ENCODE measurements around the gene FMNL2. TPM values are rescaled to one million over a fixed set of nuclear protein-coding genes. Genes with fewer than 3 reads are reported as not detected.

The FMNL2 gene
- total and polyA plus RNA-seq, 2 of the 4 experiments (the other 2 are of a cell fraction) = 10.9 to 11.4 TPM

GRCh38 chr2:152433791-152434190, 98.8 kb downstream of the FMNL2 start:
- H3K4me3 ChIP-seq (ENCODE audit: insufficient read depth, low read depth, low read length) = no peak overlapping the region
- H3K9me3 ChIP-seq (ENCODE audit: control insufficient read depth, insufficient read depth, low read length) = no peaks in the 10 kb centered on the region
- no peak overlapping the region for H3K4ac ChIP-seq (ENCODE audit: low read depth, low read length)
- H3K27me3 ChIP-seq (ENCODE audit: control insufficient read depth, insufficient read depth, low read length) = no peaks in the 10 kb centered on the region
- H2AFZ ChIP-seq (replicated peaks; ENCODE audit: low read length, poor library complexity) = no peak overlapping the region
- H3K36me3 ChIP-seq (ENCODE audit: control insufficient read depth, insufficient read depth, low read length) = no peaks in the 10 kb centered on the region
- TF ChIP-seq RCOR1 (IDR thresholded peaks at IDR 0.05; ENCODE audit: insufficient replicate concordance, low read length) (no peak), SMC3 (IDR thresholded peaks at IDR 0.05; ENCODE audit: low read depth, low read length) (no peak), RAD21 (IDR thresholded peaks at IDR 0.05; ENCODE audit: low read length) (no peak), MAFK (IDR thresholded peaks at IDR 0.05; ENCODE audit: low read depth, low read length) (no peak), MAZ (IDR thresholded peaks at IDR 0.05; ENCODE audit: borderline replicate concordance, low read depth, low read length) (no peak), FOS (IDR thresholded peaks at IDR 0.05; ENCODE audit: low read depth, low read length) (no peak), CEBPB (IDR thresholded peaks at IDR 0.05; ENCODE audit: low read depth, low read length) (no peak), NFE2L2 (IDR thresholded peaks at IDR 0.05; ENCODE audit: low read depth, low read length) (no peak), POLR2A (IDR thresholded peaks at IDR 0.05; ENCODE audit: low read depth, low read length) (no peak)
- TF ChIP-seq, protein P1, sequence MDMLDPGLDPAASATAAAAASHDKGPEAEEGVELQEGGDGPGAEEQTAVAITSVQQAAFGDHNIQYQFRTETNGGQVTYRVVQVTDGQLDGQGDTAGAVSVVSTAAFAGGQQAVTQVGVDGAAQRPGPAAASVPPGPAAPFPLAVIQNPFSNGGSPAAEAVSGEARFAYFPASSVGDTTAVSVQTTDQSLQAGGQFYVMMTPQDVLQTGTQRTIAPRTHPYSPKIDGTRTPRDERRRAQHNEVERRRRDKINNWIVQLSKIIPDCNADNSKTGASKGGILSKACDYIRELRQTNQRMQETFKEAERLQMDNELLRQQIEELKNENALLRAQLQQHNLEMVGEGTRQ (IDR thresholded peaks at IDR 0.05; ENCODE audit: low read depth, low read length) = no peak
- TF ChIP-seq, protein P2, sequence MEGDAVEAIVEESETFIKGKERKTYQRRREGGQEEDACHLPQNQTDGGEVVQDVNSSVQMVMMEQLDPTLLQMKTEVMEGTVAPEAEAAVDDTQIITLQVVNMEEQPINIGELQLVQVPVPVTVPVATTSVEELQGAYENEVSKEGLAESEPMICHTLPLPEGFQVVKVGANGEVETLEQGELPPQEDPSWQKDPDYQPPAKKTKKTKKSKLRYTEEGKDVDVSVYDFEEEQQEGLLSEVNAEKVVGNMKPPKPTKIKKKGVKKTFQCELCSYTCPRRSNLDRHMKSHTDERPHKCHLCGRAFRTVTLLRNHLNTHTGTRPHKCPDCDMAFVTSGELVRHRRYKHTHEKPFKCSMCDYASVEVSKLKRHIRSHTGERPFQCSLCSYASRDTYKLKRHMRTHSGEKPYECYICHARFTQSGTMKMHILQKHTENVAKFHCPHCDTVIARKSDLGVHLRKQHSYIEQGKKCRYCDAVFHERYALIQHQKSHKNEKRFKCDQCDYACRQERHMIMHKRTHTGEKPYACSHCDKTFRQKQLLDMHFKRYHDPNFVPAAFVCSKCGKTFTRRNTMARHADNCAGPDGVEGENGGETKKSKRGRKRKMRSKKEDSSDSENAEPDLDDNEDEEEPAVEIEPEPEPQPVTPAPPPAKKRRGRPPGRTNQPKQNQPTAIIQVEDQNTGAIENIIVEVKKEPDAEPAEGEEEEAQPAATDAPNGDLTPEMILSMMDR (conservative IDR thresholded peaks at IDR 0.05; ENCODE audit: low read depth, low read length) = no peak
- H4K8ac ChIP-seq (ENCODE audit: low read depth in 2 of 2, low read length in 2 of 2) = no peak overlapping the region
- no peak overlapping the region for H3K18ac ChIP-seq (ENCODE audit: low read depth, low read length)
- no peak overlapping the region for H4K91ac ChIP-seq (ENCODE audit: insufficient read depth, low read depth, low read length)
- ChIA-PET POLR2A (ENCODE audit: unreplicated experiment) (no interaction called here), CTCF (no interaction called here)
- DNase-seq = no peak
- no peak overlapping the region for H2AK9ac ChIP-seq (replicated peaks; ENCODE audit: low read depth, low read length, poor library complexity)
- H3K4me1 ChIP-seq (ENCODE audit: control insufficient read depth, insufficient read depth, low read length) = no peaks in the 10 kb centered on the region
- H3K27ac ChIP-seq (ENCODE audit: insufficient read depth, low read length) = no peak overlapping the region
- no peak overlapping the region for H3K14ac ChIP-seq (replicated peaks; ENCODE audit: low read depth, low read length)
- intact Hi-C loops (cut with micrococcal nuclease) (no loop called here), dilution Hi-C loops (cut with HindIII; ENCODE audit: low sequenced_read_pairs, unreplicated experiment) (no loop called here), in situ Hi-C loops (cut with MboI; ENCODE audit: low sequenced_read_pairs) (no loop called here)
- peaks cover 14 to 39% of the 10 kb centered on the region in 2 experiments; a peak in 3 of 4 replicates for H3K79me1 ChIP-seq (ENCODE audit: low read depth in 1 of 2, low read length in 2 of 2)
- no peak overlapping the region for H4K5ac ChIP-seq (ENCODE audit: low read depth, low read length)
- H2BK20ac ChIP-seq (ENCODE audit: low read depth, low read length) = no peak overlapping the region
- no peak overlapping the region for H2BK15ac ChIP-seq (ENCODE audit: low read depth, low read length)
- H3K9me1 ChIP-seq (ENCODE audit: insufficient read depth, low read length) = no peaks in the 10 kb centered on the region
- H2BK5ac ChIP-seq (ENCODE audit: low read depth, low read length, poor library complexity, severe bottlenecking) = no peak overlapping the region
- no peak overlapping the region for H2BK120ac ChIP-seq (ENCODE audit: low read depth, low read length)
- no peak overlapping the region for H3K9ac ChIP-seq (ENCODE audit: low read depth, low read length)
- WGBS, 2 experiments (ENCODE audit: extremely low coverage in 2 of 2, insufficient read length in 1 of 2) = 40% methylated on average over 2 of the region's 2 CpGs; no CpG with 5 or more reads in 1 of the 2 experiments
- BruUV-seq (replicated peaks) = no TSS peak
- H2AK5ac ChIP-seq (ENCODE audit: low read depth, low read length) = no peak overlapping the region
- H3K4me2 ChIP-seq (ENCODE audit: low read depth, low read length) = no peak overlapping the region
- H4K20me1 ChIP-seq (ENCODE audit: insufficient read depth, low read length) = no peaks in the 10 kb centered on the region
- no peak for ATAC-seq (ENCODE audit: low read depth)
- no peak overlapping the region for H3K56ac ChIP-seq (ENCODE audit: extremely low read depth, insufficient read depth, low read length)
- H3K23ac ChIP-seq (ENCODE audit: low read depth, low read length) = no peak overlapping the region

Data from IMR-90 (cell line).